HepG2 (cell line): ENCODE data around the gene PXT1. TPM values are rescaled to one million over a fixed set of nuclear protein-coding genes. Genes with fewer than 3 reads are reported as not detected.

ENCODE experiments used
- BCL6 ChIP-seq: IDR thresholded peaks from 2 replicates; pipeline ENCODE4 v1.6.1; 2016; ENCODE audit warnings: missing genetic modification reagents, missing compliant biosample characterization
- FOXO1 ChIP-seq: sonication (generic); formaldehyde crosslinking; IDR thresholded peaks from 2 replicates; pipeline ENCODE4 v1.4.0; 2020; ENCODE audit warnings: missing genetic modification reagents
- HCFC1 ChIP-seq: fragments of 150-350 bp; IDR thresholded peaks from 2 replicates; pipeline ENCODE4 v1.6.1; 2014; ENCODE audit warnings: low read depth, low read length
- IRX3 ChIP-seq: sonication (generic); formaldehyde crosslinking; IDR thresholded peaks from 2 replicates; pipeline ENCODE4 v1.8.1; 2023; ENCODE audit warnings: mild to moderate bottlenecking, low read depth, missing genetic modification reagents, borderline replicate concordance
- POGZ ChIP-seq: sonication (generic); formaldehyde crosslinking; IDR thresholded peaks from 2 replicates; pipeline ENCODE4 v1.4.0; 2020; ENCODE audit warnings: mild to moderate bottlenecking, missing genetic modification reagents
- ZBTB42 ChIP-seq: sonication (generic); formaldehyde crosslinking; IDR thresholded peaks from 2 replicates; pipeline ENCODE4 v1.5.0; 2020; ENCODE audit warnings: mild to moderate bottlenecking, missing genetic modification reagents
- ZNF20 ChIP-seq: sonication (generic); formaldehyde crosslinking; IDR thresholded peaks from 2 replicates; pipeline ENCODE4 v1.4.0; 2020; ENCODE audit warnings: mild to moderate bottlenecking, moderate library complexity, missing genetic modification reagents
- ZNF235 ChIP-seq: sonication (generic); formaldehyde crosslinking; IDR thresholded peaks from 2 replicates; pipeline ENCODE4 v1.8.1; 2023; ENCODE audit warnings: mild to moderate bottlenecking, missing genetic modification reagents, borderline replicate concordance
- ZNF720 ChIP-seq: sonication (generic); formaldehyde crosslinking; IDR thresholded peaks from 2 replicates; pipeline ENCODE4 v1.4.0; 2020; ENCODE audit warnings: missing genetic modification reagents
- ZNF788 ChIP-seq: sonication (generic); formaldehyde crosslinking; IDR thresholded peaks from 2 replicates; pipeline ENCODE4 v1.5.0; 2020; ENCODE audit warnings: mild to moderate bottlenecking, missing genetic modification reagents, borderline replicate concordance
- ZNF883 ChIP-seq: sonication (generic); formaldehyde crosslinking; IDR thresholded peaks from 2 replicates; pipeline ENCODE4 v1.5.1; 2020; ENCODE audit warnings: mild to moderate bottlenecking, missing genetic modification reagents; ENCODE audit errors: not compliant biosample characterization
- polyA plus RNA-seq, 8 experiments: library from polyadenylated mRNA; depleted of rRNA in 3 of 8; stranded (reverse) in 7 of 8; unstranded in 1 of 8; fragments of >200 nt; fragmentation: Illumina TruSeq in 4 of 8; extraction: Trizol in 4 of 8; gene quantifications; 2 replicates each; pipeline versions ENCODE4 v1.2.1 to v1.2.3, GENCODE V29; 2011 to 2016; ENCODE audit warnings: low read depth in 4 of 8, missing spikeins in 1 of 8, mixed read lengths in 1 of 8; ENCODE audit not compliant: insufficient read depth in 1 of 8
- total RNA-seq, 5 experiments: library from RNA; depleted of rRNA; stranded (reverse); fragments of >200 nt; fragmentation: Illumina TruSeq; extraction: Trizol; gene quantifications; 2 replicates each; pipeline ENCODE4 v1.2.3, GENCODE V29; 2016; ENCODE audit warnings: low read depth in 1 of 5
- TF ChIP-seq, protein P1 (sequence below): sonication (generic); formaldehyde crosslinking; IDR thresholded peaks from 2 replicates; pipeline ENCODE4 v1.4.0; 2020; ENCODE audit warnings: missing genetic modification reagents
- TF ChIP-seq, protein P2 (sequence below): sonication (generic); formaldehyde crosslinking; IDR thresholded peaks from 2 replicates; pipeline ENCODE4 v1.4.0; 2020; ENCODE audit warnings: missing genetic modification reagents, borderline replicate concordance
- TF ChIP-seq, protein P3 (sequence below): sonication (generic); formaldehyde crosslinking; IDR thresholded peaks from 2 replicates; pipeline ENCODE4 v1.4.0; 2020; ENCODE audit warnings: missing genetic modification reagents
- TF ChIP-seq, protein P4 (sequence below): IDR thresholded peaks from 2 replicates; pipeline ENCODE4 v1.4.0; 2020; ENCODE audit warnings: mild to moderate bottlenecking, missing genetic modification reagents
- TF ChIP-seq, protein P5 (sequence below): sonication (generic); formaldehyde crosslinking; IDR thresholded peaks from 2 replicates; pipeline ENCODE4 v1.5.0; 2020; ENCODE audit warnings: missing genetic modification reagents

Gene PXT1
- total and polyA plus RNA-seq, 2 of the 13 experiments (the other 11 are each of a cell fraction or from before 2014, with no cell fraction given) = 0.04 TPM; not detected in 1

DNA sequence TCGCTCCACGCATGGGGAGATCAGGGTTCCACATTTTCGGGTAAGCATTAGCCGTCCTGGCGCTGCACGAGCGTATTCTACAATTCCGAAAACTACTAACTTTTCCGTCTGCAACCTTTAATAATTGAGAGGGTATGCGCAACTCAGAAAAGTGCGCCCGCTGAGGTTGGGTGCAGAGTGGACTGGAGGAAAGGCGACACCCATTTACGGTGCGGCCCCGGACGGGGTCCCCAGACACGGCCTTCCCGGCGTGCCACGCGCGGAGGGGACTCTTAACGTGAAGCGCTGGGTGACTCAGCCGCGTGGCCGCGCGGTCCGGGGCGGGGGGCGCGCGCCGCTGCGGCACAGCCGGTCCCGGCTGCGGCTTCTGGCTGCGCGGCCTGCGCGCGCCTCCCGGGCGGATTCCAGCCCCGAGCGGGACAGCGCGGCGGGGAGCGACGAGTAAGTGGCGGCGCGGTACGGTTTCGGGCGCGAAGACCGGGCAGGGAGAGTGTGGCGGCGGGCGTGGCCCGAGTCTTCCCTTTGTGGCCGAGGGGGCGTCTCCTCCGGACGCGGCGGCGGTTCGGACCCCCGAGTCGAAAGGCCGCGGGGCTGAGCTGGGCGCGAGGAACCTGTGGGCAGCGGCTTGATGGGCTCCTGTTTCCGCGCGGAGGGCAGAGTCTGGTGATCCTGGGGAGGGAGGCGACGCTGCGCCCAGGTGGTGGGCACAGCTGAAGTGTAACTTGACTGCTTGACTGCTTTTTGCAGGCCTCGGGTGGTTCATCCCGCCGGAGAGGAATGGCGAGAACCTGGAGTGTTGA is at the start of gene PXT1, which contains the start of gene KCTD20 (continued):
- TF ChIP-seq, protein P1, sequence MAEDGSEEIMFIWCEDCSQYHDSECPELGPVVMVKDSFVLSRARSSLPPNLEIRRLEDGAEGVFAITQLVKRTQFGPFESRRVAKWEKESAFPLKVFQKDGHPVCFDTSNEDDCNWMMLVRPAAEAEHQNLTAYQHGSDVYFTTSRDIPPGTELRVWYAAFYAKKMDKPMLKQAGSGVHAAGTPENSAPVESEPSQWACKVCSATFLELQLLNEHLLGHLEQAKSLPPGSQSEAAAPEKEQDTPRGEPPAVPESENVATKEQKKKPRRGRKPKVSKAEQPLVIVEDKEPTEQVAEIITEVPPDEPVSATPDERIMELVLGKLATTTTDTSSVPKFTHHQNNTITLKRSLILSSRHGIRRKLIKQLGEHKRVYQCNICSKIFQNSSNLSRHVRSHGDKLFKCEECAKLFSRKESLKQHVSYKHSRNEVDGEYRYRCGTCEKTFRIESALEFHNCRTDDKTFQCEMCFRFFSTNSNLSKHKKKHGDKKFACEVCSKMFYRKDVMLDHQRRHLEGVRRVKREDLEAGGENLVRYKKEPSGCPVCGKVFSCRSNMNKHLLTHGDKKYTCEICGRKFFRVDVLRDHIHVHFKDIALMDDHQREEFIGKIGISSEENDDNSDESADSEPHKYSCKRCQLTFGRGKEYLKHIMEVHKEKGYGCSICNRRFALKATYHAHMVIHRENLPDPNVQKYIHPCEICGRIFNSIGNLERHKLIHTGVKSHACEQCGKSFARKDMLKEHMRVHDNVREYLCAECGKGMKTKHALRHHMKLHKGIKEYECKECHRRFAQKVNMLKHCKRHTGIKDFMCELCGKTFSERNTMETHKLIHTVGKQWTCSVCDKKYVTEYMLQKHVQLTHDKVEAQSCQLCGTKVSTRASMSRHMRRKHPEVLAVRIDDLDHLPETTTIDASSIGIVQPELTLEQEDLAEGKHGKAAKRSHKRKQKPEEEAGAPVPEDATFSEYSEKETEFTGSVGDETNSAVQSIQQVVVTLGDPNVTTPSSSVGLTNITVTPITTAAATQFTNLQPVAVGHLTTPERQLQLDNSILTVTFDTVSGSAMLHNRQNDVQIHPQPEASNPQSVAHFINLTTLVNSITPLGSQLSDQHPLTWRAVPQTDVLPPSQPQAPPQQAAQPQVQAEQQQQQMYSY (CRISPR knock-in tag) = peak; percentile 97
- TF ChIP-seq ZNF788 (peak; percentile 94), IRX3 (CRISPR knock-in tag) (peak; percentile 90; the same call in 1 of the 2 replicates), FOXO1 (peak; percentile 73; the same call in 1 of the 2 replicates), POGZ (CRISPR knock-in tag) (peak; percentile 62; the same call in 1 of the 2 replicates), ZNF883 (peak; percentile 93), ZNF20 (no peak), BCL6 (CRISPR knock-in tag) (peak; percentile 59; the same call in 1 of the 2 replicates), HCFC1 (peak; percentile 36; the same call in 1 of the 2 replicates), ZNF235 (CRISPR knock-in tag) (peak; percentile 32; the same call in 1 of the 2 replicates), ZBTB42 (0 out of 2 replicates have a peak, but pooled peaks have one; percentile 84), ZNF720 (CRISPR knock-in tag) (0 out of 2 replicates have a peak, but pooled peaks have one; percentile 57)
- TF ChIP-seq, protein P2, sequence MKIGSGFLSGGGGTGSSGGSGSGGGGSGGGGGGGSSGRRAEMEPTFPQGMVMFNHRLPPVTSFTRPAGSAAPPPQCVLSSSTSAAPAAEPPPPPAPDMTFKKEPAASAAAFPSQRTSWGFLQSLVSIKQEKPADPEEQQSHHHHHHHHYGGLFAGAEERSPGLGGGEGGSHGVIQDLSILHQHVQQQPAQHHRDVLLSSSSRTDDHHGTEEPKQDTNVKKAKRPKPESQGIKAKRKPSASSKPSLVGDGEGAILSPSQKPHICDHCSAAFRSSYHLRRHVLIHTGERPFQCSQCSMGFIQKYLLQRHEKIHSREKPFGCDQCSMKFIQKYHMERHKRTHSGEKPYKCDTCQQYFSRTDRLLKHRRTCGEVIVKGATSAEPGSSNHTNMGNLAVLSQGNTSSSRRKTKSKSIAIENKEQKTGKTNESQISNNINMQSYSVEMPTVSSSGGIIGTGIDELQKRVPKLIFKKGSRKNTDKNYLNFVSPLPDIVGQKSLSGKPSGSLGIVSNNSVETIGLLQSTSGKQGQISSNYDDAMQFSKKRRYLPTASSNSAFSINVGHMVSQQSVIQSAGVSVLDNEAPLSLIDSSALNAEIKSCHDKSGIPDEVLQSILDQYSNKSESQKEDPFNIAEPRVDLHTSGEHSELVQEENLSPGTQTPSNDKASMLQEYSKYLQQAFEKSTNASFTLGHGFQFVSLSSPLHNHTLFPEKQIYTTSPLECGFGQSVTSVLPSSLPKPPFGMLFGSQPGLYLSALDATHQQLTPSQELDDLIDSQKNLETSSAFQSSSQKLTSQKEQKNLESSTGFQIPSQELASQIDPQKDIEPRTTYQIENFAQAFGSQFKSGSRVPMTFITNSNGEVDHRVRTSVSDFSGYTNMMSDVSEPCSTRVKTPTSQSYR = peak; percentile 38; the same call in 1 of the 2 replicates
- TF ChIP-seq, protein P3, sequence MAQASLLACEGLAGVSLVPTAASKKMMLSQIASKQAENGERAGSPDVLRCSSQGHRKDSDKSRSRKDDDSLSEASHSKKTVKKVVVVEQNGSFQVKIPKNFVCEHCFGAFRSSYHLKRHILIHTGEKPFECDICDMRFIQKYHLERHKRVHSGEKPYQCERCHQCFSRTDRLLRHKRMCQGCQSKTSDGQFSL = no peak
- TF ChIP-seq, protein P4, sequence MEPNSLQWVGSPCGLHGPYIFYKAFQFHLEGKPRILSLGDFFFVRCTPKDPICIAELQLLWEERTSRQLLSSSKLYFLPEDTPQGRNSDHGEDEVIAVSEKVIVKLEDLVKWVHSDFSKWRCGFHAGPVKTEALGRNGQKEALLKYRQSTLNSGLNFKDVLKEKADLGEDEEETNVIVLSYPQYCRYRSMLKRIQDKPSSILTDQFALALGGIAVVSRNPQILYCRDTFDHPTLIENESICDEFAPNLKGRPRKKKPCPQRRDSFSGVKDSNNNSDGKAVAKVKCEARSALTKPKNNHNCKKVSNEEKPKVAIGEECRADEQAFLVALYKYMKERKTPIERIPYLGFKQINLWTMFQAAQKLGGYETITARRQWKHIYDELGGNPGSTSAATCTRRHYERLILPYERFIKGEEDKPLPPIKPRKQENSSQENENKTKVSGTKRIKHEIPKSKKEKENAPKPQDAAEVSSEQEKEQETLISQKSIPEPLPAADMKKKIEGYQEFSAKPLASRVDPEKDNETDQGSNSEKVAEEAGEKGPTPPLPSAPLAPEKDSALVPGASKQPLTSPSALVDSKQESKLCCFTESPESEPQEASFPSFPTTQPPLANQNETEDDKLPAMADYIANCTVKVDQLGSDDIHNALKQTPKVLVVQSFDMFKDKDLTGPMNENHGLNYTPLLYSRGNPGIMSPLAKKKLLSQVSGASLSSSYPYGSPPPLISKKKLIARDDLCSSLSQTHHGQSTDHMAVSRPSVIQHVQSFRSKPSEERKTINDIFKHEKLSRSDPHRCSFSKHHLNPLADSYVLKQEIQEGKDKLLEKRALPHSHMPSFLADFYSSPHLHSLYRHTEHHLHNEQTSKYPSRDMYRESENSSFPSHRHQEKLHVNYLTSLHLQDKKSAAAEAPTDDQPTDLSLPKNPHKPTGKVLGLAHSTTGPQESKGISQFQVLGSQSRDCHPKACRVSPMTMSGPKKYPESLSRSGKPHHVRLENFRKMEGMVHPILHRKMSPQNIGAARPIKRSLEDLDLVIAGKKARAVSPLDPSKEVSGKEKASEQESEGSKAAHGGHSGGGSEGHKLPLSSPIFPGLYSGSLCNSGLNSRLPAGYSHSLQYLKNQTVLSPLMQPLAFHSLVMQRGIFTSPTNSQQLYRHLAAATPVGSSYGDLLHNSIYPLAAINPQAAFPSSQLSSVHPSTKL = peak; percentile 62
- TF ChIP-seq, protein P5, sequence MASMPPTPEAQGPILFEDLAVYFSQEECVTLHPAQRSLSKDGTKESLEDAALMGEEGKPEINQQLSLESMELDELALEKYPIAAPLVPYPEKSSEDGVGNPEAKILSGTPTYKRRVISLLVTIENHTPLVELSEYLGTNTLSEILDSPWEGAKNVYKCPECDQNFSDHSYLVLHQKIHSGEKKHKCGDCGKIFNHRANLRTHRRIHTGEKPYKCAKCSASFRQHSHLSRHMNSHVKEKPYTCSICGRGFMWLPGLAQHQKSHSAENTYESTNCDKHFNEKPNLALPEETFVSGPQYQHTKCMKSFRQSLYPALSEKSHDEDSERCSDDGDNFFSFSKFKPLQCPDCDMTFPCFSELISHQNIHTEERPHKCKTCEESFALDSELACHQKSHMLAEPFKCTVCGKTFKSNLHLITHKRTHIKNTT = no peak
